GM19240 (cell line): ENCODE measurements around the gene ANO10.

Source experiments
- DNase-seq: peaks from one replicate; pipeline ENCODE4 v3.0.0; 2011; ENCODE audit warnings: low spot score; ENCODE audit not compliant: insufficient read length

The ANO10 gene

DNA sequence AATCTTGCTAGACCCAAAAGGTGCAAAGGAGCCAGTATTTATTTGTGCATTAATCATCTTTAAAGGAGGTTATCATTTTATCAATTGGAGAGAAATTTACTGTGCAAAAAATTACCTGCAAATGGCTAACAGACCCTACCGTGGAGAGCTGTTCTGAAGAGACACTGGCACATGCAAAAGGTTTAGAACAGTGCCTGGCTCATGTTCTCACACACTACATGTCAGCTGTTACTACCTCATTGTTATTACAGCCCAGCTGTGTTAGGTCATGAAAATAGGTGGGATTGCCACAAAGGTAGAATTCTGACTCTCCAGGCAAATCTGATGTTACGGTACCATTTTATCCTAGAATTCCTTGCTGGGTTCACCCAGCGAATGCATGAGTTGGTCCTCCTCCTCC lies 198.2 kb downstream of the ANO10 start:
- DNase-seq: no peak

DNA sequence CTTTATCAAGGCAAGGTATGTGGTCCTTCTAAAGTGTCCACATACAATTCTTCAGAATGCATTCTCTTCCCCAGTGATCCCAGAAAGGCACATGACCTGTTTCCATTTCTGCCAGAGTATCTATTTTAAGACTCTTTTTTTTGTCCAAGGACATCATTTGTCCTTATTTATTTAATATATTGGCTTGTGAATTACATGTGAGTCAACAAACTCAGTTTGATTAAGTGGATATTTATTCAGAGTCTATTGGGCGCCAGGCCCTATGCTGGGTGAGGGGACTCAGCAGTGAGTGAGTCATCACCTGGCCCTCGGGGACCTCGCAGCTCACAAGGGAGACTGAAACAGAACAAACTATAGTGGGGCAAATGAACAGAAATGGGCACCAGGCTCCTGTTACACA lies 198.7 kb downstream of the ANO10 start:
- DNase-seq: no peak

DNA sequence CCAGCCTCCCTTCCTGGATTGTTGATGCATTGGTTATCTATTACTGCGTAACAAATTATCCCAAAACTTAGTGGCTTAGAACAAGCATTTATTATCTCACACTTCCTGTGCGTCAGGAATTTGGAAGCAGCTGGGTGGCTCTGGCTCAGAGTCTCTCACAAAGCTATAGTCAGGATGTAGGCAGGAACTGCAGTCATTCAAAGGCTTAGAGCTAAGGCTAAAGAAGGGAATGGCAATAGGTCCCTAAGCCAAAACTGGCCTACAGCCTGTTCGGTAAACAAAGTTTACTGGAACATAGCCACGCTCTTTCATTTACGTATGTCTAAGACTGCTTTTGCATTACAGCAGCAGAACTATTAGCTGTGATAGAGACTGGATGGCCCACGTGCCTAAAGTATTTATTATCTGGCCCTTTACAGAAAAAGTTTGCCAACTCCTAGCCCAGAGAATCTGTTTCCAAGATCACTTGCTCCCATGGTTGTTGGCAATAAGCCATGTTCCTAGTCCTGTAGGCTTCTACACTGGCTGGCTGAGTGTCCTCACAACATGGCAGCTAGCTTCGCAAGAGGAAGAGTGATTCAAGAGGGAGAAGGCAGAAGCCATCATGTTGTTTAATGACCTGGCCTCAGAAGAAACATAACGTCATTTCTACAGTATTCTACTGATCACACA lies 203.1 kb downstream of the ANO10 start:
- DNase-seq: no peak

DNA sequence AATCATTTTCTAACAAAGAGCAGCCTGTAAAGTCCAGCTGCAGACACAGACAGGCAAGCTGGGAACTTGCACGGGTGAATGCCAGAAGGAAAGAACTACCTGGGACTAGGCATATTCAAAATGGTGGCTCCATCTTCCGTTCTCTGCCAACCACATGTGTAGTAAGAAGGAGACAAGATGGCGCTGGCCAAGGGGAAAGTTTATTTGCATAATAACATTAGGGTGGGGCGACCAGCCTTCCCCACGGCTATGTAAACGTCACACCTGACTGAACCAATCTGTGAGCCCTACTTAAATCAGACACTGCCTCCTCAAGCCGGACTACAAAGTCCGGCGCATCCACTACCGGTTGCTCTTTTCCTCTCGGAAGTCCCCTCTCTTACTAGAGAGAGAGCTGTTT lies 204.7 kb downstream of the ANO10 start:
- DNase-seq: no peak

DNA sequence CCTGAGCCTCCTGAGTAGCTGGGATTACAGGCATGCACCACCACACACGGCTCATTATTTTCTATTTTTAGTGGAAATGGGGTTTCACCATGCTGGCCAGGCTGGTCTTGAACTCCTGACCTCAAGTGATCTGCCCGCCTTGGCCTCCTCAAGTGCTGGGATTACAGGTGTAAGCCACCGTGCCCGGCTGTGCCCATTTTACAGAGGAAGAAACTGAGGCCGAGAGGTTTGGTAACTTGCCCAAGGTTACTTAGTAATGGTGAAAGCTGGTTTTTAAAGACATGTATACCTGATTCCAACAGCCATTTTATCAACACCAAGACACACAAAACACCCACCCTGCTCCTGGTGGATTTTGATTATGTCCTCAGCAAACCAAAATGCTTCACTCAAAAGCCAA lies 206.7 kb downstream of the ANO10 start:
- no peak for DNase-seq

DNA sequence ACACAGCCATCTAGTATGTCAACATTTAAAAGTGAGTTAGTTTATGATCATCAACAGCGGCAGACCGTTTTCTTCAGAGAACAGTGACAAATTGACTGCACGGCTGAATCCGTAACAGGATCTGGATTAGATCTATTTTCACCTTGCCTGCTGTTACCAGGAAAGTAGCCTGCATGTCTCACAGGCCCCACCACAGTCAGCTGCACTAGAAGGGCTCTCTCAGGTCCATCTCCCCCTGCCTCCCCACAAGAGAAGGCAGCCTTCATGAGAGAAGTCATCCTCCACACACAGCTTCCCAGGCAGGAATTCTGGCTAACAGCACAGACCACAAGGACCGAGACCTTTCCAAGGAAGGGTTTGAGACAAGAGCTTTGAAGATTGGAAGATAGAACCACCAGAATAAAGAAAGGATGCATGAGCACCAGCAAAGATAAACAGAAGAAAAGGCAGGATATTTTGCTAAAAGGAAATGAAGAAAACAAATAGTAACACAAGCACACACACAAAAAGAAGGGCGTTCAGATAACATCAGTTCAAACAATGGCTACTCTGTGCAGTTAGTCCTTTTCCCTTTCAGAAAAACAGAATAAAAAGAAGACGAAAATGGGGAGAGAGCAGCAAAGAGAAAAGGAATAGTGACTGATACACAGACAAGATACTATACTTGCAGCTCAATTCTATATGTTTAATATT lies 208.0 kb downstream of the ANO10 start:
- no peak for DNase-seq

DNA sequence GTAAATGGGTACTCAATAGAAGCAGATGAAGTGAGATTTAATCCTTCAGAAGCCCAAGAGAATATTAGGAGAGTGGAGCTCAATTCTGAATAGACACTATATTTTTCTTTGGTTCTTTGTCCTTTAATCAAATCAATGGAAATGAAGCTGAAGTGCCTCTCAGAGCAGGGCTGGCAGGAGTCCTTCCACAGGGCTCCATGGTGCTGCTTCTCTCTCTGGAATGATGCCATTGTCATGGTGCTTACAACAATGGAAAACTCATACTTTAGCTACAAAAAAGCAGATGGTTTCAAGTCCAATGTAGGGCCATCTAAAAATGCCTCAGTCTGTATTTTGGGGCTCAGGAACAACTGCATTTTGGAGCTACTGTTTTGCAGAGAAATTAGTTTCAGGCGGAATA lies 210.4 kb downstream of the ANO10 start:
- no peak for DNase-seq

DNA sequence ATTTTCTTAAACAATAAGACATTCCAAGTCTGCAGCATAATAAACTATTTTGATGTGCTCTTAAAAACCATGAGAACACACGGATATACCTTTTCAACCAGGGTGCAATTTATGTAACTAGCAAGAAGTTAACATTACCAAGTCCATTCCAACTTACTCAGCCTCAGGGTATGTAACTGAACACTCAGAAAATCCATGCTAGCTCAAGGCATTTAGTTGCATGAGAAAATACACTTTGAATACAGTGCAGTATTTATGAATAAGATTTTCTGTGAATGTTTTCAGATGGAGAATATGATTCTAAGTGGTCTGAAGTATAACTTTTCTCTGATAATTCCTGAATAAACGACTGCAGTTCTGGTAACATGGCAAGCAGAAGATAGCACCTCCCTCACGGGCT lies 211.2 kb downstream of the ANO10 start:
- DNase-seq: no peak

DNA sequence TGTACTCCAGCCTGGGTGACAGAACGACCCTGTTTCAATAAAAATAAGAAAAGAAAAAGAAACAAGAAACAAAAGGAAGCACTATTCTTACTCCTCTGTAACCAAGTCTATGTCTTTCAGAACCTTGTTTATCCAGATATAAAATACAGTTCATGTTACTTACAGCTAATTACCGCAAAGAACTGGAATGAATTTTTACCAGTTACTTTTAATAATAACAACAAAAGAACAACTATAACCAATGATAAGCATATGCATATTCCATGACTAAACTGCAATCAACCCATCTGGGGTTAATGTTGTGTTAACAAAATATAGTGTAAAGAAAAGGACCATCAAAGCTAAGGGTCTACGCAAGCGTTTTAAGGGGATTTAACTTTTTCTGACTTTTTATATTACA lies 212.3 kb downstream of the ANO10 start:
- no peak for DNase-seq

DNA sequence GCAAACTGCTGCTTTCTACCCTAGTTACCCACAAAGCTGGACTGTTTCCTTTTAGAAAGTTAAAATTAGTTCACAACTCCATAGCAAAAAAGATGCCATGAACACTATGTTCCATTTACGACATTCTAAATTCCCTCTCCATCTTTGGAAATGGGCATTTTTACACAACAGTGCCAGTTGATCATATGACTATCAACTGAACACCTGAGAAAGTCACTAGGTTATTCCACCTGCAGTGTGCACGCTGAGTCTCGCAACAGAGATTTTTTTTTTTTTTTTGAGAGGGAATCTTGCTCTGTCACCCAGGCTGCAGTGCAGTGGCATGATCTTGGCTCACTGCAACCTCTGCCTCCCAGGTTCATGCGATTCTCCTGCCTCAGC lies 215.2 kb downstream of the ANO10 start:
- DNase-seq: no peak

DNA sequence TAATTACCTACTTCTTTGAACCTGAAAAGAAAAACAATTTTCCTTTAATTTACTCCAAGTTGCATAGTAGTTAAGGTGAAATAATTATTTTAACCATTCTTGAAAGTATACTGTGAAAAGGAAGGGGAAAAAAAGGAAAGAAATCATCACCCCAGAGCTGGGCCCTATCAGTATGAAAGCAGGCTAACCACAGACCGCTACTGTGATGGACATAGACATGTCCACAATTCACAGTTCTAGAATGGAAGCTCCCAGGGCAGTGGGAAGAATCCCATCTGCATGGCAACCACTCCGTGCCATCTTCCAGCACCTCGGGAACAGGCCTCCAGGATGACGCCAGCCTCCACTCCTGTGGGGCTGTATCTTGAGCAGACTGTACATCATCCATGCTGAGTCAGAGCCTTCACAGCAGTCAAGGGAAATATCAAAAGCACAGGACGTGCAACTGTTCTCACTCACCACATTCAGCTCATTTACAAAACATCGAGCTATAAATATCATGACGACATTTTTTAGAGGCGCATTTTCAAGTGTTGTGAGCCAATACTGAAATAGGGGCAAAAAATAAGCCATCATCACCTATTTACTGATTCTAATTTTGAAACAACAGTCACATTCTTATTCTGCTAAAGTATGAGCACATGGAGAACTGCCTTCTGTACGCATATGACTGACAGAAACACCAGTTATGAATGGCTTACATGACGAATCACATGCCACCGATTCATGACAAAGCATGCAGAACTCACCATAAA lies 215.7 kb downstream of the ANO10 start:
- DNase-seq: no peak

DNA sequence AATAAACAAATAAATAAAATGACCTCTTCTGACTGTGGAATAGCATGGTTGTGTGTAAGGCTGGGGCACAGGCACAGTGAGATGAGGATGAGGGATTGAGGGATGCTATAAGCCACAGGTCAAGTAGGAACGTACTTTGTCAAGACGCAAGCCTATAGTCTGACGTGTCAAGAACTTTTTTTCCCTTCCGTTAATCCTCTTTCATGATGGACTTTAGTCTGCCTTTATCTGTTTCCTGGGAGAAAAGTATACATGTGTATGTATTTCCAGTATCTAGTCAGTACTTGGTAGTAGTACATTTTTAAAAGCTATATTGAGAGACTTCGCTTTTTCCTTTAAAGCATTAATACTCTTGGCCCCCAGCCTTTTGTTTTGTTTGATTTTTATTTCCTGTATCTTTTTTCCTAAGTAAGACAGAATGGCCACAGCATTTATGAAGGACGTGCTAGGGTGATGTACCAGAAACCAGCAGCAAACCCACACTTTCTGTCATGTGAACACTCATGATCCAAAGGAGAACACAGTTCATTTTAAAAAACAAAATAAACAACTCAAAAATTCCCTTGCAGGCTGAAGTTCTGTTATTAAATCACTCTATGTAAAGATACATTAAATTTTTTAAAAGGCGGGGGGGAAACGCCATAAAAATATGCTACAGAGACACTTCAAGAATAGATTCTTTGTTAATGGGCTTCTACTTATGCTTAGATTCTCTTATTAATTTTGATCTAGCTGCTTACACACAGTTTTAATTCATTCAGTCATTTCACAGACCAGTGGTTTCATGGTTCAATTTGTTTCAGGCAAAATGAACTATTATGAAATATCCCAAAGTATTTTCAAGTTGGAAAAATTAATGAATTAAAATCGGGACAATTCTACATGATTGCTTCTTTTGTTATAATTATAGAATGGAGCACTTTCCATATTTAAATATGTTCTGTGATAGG lies 220.8 kb downstream of the ANO10 start:
- DNase-seq: no peak

DNA sequence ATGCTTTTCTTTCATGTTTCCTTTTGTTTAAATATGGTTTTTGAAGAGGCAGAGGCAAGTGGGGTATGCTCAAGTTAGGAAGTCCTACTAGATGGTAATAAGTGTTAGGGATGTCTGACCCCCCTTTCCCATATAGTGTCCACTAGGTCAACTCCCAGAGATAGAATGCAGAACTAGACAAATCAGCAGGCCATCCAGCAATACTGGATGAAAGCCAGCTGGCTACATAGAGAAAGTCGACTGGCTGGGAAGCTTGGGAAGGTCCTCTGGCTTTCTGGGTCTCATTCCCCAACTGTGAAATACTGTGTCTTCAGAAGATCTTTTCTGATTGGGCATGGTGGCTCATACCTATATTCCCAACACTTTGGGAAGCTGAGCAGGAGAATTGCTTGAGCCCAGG lies 221.6 kb downstream of the ANO10 start:
- DNase-seq: no peak

DNA sequence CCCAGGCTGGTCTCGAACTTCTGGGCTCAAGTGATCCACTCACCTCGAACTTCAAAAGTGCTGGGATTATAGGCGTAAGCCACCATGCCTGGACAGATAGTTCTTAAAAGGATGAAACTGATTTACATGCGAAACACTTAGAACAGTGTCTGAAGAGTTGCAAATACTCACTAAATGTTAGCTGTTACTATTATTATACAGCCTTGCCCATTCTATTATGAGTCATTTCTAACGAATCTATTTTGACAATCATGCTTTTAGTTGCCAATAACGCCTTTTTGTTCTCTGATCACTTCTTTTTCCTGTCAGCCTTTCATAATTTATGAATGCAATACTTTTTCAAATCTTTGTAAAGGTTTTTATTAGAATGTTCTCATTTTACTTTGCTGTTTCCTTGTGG lies 222.8 kb downstream of the ANO10 start:
- no peak for DNase-seq

DNA sequence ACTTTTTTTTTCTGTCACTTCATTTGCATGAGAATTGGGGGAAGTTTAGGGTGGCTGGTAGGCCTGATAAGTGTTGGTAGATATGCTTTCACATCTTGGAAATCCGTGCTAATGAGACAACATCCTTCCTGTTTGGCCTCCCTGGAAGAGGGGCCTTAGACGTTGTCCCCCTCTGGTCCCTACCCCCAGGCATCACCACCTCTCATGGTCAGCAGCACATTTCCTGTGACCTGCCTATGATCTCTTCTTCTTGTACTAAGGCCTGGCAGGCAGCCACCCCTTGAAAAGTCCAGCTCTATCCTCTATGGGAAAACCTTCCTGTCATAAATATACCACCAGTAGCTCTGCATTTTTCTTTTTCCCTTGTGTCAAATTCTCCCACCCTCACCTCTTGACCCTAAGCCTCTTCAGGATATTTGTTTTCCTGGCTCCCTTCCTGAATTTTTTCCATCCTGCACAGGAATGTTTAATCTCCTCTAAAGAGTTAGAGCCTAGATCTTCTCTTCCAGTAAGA lies 227.7 kb downstream of the ANO10 start:
- DNase-seq: no peak

DNA sequence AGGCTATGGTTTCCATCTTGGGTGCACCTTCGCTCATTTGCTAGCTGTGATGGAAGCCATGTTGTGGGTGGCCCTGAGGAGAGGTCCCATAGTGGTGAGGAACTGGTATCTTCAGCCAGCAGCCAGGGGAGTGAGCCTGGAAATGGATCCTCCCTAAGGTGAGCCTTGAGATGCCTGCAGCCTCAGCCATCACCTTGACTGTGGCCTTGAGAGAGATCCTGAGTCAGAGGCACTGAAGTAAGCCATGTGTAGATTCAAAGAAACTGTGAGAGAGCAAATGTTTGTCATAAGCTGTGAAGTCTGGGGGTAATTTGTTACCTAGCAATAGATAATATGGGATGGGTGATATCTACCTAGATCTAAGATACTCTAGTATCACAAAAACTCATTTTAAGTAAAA lies 230.2 kb downstream of the ANO10 start:
- DNase-seq: no peak

DNA sequence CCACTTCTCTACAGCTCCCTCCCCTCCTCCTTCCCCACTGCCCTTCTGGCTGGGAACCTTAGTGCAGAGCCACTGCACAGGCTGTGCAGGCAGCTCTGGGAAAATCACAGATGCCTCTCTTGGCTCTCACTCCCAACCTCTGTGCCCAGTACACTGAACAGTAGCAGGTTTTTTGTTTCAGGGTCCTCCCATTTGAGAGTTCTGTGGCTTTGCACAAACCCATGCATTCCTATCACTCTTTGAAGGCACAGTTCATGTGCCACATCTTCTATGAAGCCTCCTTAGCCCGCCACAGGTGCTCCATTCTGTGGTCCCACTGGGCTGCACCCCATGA lies 231.6 kb downstream of the ANO10 start:
- DNase-seq: no peak

DNA sequence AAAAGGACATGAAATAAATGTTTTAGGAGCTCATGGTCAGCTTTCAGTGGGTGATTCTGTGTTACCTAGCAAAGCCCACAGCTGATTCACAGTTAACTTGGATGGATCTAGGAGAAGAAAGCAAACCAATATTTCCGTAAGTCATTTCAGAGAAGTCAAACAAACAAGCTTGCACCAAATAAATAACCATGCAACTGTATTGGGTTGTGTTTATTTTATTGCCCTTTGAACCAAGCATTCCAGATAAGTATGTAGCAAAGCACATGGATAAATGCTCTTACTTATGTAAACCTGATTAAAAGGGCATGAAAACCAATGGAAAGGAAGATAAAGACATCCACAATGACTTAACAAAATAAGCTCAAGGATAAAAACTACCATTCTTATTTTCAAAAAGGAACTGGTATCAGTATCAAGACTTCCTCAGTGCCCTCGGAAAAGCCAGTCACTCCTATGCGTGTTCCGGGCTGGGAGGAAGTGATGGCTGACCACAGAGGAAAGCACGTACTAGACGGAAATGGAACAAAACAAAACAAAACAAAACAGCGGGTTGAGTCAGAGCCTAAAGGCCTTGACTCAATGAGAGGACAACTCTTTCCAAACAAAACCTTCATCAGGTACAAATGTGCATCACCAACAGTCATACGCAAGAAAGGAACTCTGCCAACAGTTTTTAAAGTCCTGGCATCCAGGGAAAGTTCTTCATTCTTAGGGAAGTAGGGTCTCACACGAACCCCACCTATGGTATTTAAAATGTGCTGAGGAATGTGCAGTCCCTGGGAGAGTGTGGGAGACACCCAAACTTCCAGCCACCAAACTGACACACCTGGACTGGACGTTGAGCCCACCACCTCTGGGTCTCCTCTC lies 232.2 kb downstream of the ANO10 start:
- no peak for DNase-seq

DNA sequence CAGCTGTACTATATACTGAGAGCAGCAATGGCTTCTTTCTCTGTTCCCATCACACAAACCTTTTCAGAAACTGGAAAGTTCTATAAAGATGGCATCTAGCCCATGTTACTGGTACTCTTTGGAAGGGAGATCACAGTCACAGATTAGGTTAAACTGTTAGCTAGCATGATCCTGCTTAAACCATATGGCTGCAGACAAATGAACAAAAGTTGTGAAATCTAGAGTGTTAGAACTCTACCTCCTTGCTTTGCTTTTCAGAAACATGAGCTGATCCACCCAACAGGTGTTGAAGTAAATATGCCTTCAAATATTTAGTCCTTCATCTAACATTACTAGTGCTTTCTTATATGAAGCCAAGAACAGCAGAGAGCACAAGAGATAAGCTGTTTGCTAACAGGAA lies 232.9 kb downstream of the ANO10 start:
- no peak for DNase-seq

DNA sequence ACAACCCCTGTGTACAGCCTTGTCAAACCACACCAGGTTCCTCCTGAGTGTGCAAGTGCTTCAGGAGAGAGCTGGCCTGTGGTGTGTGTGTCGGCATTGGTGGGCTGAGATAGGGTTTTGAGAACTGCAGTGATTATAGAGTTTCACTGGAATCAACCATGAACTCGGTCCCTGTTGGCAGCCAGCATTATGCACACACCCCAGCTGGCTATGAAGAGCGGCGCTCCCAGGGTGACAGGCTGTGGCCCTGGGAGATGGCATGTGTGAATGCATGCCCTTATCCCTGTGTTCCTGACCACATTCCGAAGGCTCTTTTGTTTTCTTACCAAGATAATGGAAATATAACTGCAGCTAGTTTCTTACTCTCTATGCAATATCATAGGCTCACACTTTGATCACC lies 233.6 kb downstream of the ANO10 start:
- no peak for DNase-seq

DNA sequence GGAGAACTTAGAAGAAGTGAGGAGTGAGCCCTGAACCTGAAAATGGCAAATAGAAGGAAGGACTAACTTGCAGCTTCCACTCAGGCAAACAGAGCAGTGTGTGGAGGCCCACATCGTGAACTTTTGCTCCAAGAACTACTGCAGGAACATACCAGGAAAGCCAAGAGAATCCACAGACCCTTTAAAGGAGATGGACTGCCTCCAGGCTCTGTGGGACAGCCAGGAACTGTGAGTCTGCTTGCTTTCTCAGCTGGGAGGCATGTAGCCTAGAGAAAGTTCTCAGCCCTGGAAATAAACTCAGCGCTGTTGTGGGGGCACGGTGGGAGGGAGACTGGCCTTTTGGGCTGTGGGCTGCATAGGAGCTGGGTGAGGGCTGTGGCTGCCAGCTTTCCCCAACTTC lies 242.5 kb downstream of the ANO10 start:
- no peak for DNase-seq
